ENCODE data around the gene ZNF124.
"Not testable (repeated sequence)": the region's sequence is repeated elsewhere in the genome, so short reads cannot be mapped to it uniquely, and the experiment has no call there.

The ZNF124 gene

DNA sequence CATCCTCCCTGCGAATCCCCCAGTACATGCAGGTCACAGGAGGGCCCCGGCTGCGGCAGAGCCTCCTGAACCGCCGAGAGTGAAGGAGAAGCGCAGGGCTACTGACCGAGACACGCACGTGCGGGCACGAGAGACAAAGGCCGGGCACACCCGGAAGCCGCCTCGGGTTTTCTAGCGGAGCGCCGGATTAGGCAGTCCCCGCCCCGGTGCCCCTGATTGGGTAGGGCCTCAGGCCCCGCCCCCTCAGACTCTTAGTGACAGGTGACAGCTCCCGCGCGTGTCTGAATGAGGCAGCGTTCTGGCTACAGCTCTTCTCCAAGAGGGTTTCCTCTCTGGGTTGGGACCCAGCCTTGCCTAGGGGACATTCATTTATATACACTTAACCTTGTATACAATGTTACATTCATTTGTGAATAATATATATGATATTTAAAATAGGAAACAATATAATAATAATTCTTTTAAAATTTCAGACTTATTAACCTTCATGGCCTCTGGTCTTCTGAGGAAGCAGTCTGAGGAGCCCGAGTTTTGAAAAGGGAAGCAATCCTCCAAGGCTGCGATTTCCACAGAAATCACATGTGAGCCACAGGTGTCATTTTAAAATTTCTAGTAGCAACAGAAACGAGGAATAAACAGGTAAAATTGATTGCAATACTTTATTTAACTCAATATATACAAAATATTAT lies at the start of gene ZNF124:
ZNF124 (minus strand) TSS at position 146 of the 689 bp plus-strand sequence; CDS start at position 3, 143 bp downstream.
- Mint-ChIP-seq H3K4me1 (peaks cover 36% of the 10 kb centered on the region), H3K36me3 (peaks cover 21% of the 10 kb centered on the region), H3K4me3 (peak within 1 kb of the TSS; percentile 18)
- H3K27me3 Mint-ChIP-seq, H3K9me3 Mint-ChIP-seq, H3K27ac Mint-ChIP-seq: not testable (repeated sequence)
- peak; percentile 100 for ATAC-seq

DNA sequence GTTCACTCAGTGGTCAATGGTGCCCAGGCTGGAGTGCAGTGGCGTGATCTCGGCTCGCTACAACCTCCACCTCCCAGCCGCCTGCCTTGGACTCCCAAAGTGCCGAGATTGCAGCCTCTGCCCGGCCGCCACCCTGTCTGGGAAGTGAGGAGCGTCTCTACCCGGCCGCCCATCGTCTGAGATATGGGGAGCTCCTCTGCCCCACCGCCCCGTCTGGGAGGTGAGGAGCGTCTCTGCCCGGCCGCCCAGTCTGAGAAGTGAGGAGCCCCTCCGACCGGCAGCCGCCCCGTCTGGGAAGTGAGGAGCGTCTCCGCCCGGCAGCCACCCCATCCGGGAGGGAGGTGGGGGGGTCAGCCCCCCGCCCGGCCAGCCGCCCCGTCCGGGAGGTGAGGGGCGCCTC lies 48.5 kb upstream of the ZNF124 start:
- not testable (repeated sequence) for H3K4me3 Mint-ChIP-seq, H3K4me1 Mint-ChIP-seq, H3K9me3 Mint-ChIP-seq, H3K27ac Mint-ChIP-seq, ATAC-seq
- H3K36me3 Mint-ChIP-seq: peaks cover 12% of the 10 kb centered on the region
- H3K27me3 Mint-ChIP-seq: peaks cover 23% of the 10 kb centered on the region

DNA sequence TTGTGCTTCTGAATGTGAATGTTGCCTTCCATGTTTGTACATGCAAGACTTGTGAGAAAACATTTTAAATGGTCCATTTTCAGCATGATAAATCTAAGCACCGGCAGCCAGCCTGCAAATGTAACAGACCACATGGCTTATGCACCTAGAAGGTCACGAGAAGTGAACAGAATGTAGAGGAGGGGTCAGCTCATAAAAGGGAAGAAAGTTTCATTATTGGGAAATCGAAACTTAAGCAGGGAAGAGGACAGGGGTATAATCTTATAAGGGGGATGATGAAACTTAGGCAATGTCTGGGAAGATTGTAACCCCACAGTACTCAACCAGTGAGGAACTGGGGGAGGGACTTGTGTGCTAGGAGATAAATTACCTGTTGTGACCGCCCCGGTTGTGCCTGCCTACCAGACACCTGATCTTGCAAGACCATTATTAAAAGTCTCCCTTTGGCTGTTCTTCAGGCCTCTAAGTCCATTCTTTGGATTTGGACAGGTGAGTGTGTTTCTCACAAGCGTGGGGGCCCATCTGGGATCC lies 46.4 kb upstream of the ZNF124 start:
- Mint-ChIP-seq H3K9me3 (no peaks in the 10 kb centered on the region), H3K27ac (no peak overlapping the region), H3K4me1 (peaks cover 5% of the 10 kb centered on the region), H3K4me3 (no peak overlapping the region), H3K36me3 (no peaks in the 10 kb centered on the region), H3K27me3 (peaks cover 7% of the 10 kb centered on the region)
- no peak for ATAC-seq

DNA sequence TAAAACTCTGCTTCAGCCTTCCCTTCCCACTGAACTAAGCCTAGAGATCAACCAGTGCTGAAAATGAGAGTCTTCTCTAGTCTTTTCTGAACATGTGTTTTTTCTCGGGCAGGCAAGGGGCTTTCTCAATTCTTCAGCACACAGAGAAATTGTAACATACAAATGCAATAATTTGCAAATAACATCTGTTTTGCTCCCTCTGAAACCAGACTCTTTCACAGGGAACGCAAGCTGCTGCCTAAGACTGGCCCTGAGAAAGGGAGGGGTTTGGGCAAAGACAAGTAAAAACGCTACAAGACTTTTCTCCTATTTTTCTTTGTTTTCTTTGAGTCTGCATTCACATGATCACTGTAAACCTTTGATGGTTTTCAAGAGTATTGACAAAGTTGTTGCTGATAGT lies 44.4 kb upstream of the ZNF124 start:
- H3K4me3 Mint-ChIP-seq: no peak overlapping the region
- no peaks in the 10 kb centered on the region for H3K27me3 Mint-ChIP-seq
- peak overlapping the region; percentile 27 for H3K27ac Mint-ChIP-seq
- no peaks in the 10 kb centered on the region for H3K36me3 Mint-ChIP-seq
- peaks cover 17% of the 10 kb centered on the region for H3K4me1 Mint-ChIP-seq
- no peaks in the 10 kb centered on the region for H3K9me3 Mint-ChIP-seq
- ATAC-seq: no peak

DNA sequence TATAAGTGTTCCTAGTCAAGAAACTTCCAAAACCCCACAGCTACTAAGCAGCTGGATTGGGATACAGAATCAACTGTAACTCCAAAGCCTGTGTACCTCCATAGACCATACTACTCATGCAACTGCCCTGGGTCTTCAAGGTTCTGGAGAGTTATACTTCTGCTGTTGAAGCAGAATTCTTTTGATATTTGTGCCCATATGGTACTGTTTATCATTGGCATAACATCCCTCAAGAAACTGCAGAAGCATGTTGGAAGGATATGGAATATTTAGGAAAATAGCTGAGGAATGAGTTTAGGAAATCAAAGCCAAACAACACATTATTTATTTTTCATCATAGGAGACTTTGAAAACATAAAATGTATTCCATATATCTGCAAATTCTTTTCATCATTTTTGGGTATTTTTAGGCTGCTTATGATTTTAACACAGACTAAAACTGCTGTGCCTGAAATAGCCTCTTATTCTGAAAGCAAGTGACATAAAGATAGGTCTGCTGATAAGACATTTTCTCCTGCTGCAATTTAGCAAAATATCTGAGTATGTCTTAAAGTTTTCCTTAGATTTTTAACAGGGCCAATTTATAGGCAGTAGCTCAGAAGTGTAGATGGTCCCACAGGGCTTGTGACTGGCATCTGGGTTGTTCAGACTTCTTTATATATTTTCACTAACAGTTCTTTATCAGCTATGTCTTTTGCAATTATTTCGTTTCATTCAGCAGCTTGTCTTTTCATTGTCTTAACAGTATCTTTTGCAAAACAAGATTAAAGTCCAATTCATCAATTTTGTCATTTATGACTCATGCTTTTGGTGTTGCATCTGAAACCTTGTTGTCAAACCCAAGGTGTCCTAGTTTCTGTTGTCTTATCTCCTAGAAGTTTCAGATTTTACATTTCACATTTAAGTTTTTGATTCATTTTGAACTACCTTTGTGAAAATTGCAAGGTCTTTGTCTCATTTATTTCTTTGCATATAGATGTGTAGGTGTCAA lies 41.1 kb upstream of the ZNF124 start:
- H3K9me3 Mint-ChIP-seq: no peaks in the 10 kb centered on the region
- no peak for ATAC-seq
- no peaks in the 10 kb centered on the region for H3K27me3 Mint-ChIP-seq
- peak overlapping the region; percentile 69 for H3K27ac Mint-ChIP-seq
- H3K36me3 Mint-ChIP-seq: peaks cover 12% of the 10 kb centered on the region
- peaks cover 41% of the 10 kb centered on the region for H3K4me1 Mint-ChIP-seq
- no peak overlapping the region for H3K4me3 Mint-ChIP-seq

DNA sequence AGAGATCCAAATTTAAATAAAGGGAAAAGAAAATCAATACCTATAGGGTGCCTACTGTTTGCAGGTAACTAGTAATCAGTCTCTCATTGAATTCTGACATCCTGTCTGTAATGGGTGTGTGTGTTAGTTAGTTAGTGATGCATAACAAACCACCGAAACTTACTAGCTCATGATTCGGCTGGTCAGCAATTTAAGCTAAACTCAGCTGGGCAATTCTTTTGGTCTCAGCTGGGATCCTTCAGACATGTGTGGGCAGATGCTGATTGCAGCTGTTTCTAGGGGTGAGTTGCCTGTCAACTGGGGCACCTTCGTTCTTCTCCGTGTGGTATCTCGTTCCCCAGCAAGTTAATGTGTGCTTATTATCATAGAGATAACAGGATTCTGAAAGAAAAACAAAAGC lies 40.2 kb upstream of the ZNF124 start:
- no peaks in the 10 kb centered on the region for H3K9me3 Mint-ChIP-seq
- peak overlapping the region; percentile 38 for H3K4me3 Mint-ChIP-seq
- peaks cover 21% of the 10 kb centered on the region for H3K36me3 Mint-ChIP-seq
- peaks cover 50% of the 10 kb centered on the region for H3K4me1 Mint-ChIP-seq
- ATAC-seq: peak; percentile 57
- peak overlapping the region; percentile 69 for H3K27ac Mint-ChIP-seq
- no peaks in the 10 kb centered on the region for H3K27me3 Mint-ChIP-seq

DNA sequence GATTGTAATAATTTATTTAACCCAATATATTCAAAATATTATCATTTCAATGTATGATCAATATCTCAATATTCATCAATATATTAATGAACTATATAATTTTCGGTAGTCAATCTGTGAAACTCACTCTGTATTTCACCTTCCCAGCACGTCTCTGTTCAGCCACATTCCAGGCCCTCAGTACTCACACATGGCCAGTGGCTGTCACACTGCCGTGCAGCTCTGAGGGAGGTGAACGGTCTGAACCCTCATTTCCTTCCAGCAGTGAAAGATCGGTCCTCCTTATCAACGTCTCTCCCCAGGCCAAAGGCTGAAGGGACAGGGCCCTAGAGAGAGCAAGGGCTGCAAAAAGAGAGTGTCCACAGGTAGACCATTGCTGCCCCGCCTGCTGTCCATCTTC lies 39.5 kb upstream of the ZNF124 start:
- Mint-ChIP-seq H3K4me3 (peak overlapping the region; percentile 38), H3K9me3 (no peaks in the 10 kb centered on the region), H3K4me1 (peaks cover 52% of the 10 kb centered on the region), H3K27ac (peak overlapping the region; percentile 69), H3K27me3 (no peaks in the 10 kb centered on the region), H3K36me3 (peaks cover 25% of the 10 kb centered on the region)
- no peak for ATAC-seq

DNA sequence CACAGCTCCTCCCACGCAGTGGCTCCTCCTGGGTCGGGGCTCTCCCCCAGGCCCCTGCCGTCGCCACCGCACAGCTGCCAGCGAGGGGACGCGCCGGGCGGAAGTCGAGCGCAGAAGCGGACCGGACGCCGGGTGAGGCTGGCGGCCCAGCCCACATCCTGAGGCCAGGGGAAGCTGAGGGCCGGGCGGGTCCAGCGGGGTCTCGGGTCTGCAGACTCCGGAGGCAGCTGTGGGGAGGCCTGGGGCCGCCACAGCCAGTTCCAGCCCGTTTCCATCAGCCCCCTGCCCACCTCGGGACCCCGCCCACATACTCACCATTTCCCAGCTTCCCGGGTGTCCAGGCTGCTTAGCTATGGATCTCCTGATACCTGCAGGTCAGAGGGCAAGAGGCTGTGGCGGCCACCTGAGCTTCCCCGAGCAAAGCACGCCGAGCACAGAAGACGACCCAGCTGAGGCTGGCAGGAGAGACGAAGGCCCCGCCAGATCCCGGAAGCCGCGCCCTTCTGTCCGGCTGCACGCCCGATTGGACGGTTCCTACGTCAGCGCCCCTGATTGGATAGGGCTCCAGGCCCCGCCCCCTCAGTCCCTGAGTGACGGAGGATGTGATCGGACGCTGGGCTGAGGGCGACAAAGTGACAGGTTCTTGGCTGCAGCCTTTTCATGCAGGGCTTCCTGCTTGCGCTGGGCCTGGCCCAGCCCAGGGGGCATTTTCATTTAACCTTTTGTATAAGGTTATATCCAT lies 38.7 kb upstream of the ZNF124 start:
- Mint-ChIP-seq H3K9me3 (no peaks in the 10 kb centered on the region), H3K4me3 (peak overlapping the region; percentile 95), H3K27ac (peak overlapping the region; percentile 93), H3K4me1 (peaks cover 59% of the 10 kb centered on the region), H3K36me3 (peaks cover 33% of the 10 kb centered on the region), H3K27me3 (no peaks in the 10 kb centered on the region)
- ATAC-seq: peak; percentile 99

DNA sequence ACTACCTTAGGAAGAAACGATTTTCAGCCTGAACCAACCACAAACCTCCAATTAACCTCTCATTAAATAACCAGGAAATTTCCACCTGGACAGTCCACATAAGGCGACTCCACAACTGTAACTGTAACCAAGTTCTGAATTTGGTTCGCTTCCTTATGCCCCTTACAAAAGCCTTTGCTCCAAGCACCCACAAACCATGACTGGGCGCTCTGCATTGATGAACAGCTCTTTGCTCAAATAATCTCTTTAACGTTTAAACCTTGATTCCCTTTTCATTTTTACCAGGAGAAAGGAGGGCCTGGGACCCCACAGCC lies 38.2 kb upstream of the ZNF124 start:
- peak; percentile 6 for ATAC-seq
- peaks cover 59% of the 10 kb centered on the region for H3K4me1 Mint-ChIP-seq

DNA sequence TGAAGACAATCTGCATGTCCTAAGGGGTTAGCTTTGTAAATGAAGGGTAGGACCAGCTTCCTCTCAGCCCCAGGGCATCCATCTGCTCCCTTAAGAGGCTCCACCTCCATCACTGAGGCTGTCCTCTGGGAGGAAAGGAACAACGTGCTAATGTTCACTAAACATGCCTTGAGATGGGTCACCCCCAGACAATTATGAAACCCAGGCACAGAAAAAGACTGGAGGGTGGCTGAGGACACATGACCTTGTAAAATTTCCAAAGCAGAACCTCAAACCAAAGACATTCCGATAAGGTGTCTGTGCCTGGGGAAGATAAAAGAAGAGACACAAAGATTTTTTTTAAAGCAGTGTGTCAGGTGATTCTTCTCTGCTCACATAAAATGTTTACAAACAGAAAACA lies 37.6 kb upstream of the ZNF124 start:
- ATAC-seq: no peak
- Mint-ChIP-seq H3K27ac (peak overlapping the region; percentile 93), H3K4me1 (peaks cover 59% of the 10 kb centered on the region), H3K27me3 (no peaks in the 10 kb centered on the region), H3K9me3 (no peaks in the 10 kb centered on the region), H3K4me3 (peak overlapping the region; percentile 95), H3K36me3 (peaks cover 33% of the 10 kb centered on the region)

More for the DNA sequence above, 38.2 kb upstream of the ZNF124 start:
- Mint-ChIP-seq H3K4me3 (peak overlapping the region; percentile 95), H3K9me3 (no peaks in the 10 kb centered on the region), H3K27me3 (no peaks in the 10 kb centered on the region), H3K27ac (peak overlapping the region; percentile 93), H3K36me3 (peaks cover 33% of the 10 kb centered on the region)

DNA sequence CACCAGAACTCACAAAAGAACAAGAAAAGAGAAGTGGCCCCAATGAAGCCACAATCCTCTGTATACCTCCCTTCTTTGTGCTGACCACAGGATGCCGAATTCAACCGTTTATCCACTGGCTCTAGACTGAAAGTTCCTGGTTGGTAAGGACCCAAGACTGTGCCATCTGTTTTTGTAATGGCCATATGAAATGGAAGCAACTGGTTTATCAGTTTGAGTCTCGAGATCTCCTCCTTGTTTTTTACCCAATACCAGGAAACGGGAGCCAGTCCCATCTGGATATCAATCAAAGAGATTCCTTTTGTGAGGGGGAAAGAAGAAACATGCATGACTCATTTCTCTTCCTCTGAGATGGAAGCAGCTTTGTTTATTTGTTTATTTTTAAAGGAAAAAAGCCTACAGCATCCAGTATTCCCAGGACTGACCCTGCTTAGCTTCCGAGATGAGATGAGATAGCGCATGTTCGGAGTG lies 32.4 kb upstream of the ZNF124 start:
- Mint-ChIP-seq H3K36me3 (peaks cover 78% of the 10 kb centered on the region), H3K4me3 (no peak overlapping the region), H3K27ac (no peak overlapping the region), H3K27me3 (no peaks in the 10 kb centered on the region), H3K4me1 (peaks cover 42% of the 10 kb centered on the region), H3K9me3 (no peaks in the 10 kb centered on the region)
- no peak for ATAC-seq

DNA sequence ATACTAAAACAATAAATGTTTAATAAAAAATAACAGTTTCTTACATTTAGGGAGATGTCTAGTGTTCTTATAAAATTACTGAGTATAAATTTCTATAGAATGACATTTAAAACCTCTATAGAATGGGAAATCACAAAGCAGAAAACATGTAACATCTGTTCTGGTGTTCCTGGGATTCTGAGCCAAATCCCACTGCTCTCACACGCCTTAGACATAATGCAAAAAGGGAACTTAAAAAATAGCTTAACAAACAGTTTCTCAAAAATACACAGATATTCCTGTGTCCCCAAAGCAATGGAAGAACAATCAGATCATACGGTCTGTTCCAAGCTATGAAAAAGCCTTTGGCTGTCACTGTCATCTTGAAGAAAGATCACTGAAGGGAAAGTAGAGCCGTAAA lies 27.0 kb upstream of the ZNF124 start:
- Mint-ChIP-seq H3K27me3 (no peaks in the 10 kb centered on the region), H3K4me3 (no peak overlapping the region), H3K27ac (no peak overlapping the region), H3K4me1 (peaks cover 10% of the 10 kb centered on the region), H3K9me3 (peaks cover 6% of the 10 kb centered on the region), H3K36me3 (peaks cover 100% of the 10 kb centered on the region)
- no peak for ATAC-seq

DNA sequence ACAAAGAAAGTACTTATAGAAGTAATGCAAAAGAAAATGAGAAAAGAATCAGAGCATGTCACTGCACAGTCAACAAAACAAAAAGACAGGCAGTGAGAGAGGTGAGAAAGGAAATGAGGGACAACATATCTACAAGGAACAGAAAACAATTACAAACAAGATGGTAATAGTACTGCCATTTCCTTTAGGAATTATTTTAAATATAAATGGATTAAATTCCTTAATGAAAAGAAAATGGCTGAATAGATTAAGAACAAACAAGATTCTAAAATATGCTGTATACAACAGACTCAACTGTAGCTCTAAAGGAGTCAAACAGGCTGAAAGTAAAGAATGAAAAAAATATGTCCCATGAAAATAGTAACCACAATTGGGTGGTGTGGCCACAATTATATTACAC lies 22.1 kb upstream of the ZNF124 start:
- Mint-ChIP-seq H3K36me3 (peaks cover 98% of the 10 kb centered on the region), H3K9me3 (peaks cover 17% of the 10 kb centered on the region), H3K27ac (no peak overlapping the region), H3K4me3 (no peak overlapping the region), H3K27me3 (no peaks in the 10 kb centered on the region), H3K4me1 (no peaks in the 10 kb centered on the region)
- no peak for ATAC-seq

DNA sequence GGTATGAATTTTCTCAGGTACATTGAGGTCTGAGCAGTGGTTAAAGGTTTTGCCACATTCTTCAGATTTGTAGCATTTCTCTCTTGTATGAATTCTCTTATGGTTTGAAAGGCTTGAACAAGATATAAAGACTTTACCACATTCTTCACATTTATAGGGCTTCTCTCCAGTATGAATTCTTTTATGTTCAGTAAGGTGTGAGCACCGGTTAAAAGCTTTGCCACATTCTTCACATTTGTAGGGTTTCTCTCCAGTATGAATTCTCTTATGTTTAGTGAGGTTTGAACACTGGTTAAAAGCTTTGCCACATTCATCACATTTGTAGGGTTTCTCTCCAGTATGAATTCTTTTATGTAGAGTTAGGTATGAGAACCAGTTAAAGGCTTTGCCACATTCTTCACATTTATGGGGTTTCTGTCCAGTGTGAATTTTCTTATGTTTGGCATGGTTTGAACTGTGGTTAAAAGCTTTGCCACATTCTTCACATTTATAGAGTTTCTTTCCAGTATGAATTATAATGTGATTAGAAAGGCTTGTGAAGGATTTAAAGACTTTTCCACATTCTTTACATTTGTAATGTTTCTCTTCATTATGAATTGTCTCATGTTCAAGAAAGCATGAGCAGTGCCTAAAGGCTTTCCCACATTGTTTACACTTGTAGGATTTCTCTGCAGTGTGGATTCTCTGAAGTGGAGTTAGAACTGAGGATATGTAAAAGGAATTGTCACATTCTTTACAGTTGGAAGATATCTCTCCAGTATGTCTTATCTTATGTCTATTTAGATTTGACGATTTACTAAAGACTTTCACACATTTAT lies 18.4 kb upstream of the ZNF124 start:
- no peaks in the 10 kb centered on the region for H3K4me1 Mint-ChIP-seq
- no peak overlapping the region for H3K27ac Mint-ChIP-seq
- ATAC-seq: no peak
- no peak overlapping the region for H3K4me3 Mint-ChIP-seq
- H3K9me3 Mint-ChIP-seq: peaks cover 18% of the 10 kb centered on the region
- peaks cover 72% of the 10 kb centered on the region for H3K36me3 Mint-ChIP-seq
- H3K27me3 Mint-ChIP-seq: no peaks in the 10 kb centered on the region
